GM12872 (cell line): ENCODE measurements around the gene CELA1.
A peak's percentile ranks its signal among the peaks of the same experiment; 100 is the strongest.

Experiments
- CTCF ChIP-seq: IDR thresholded peaks from 3 replicates; pipeline ENCODE4 v1.5.1; 2011; ENCODE audit warnings: low read depth, mild to moderate bottlenecking, low read length, moderate library complexity; ENCODE audit not compliant: insufficient read depth

The CELA1 gene

GRCh38 chr12:51381226-51382079 lies 35.0 kb upstream of the CELA1 start:
- TF ChIP-seq CTCF = no peak

- no peak for TF ChIP-seq CTCF
Observed at GRCh38 chr12:51379571-51379970, 33.1 kb upstream of the CELA1 start.

- no peak for TF ChIP-seq CTCF
Observed at GRCh38 chr12:51378749-51379148, 32.3 kb upstream of the CELA1 start.

GRCh38 chr12:51377099-51377984 lies 30.9 kb upstream of the CELA1 start:
- peak; percentile 25; the same call in 1 of the 3 replicates for TF ChIP-seq CTCF

GRCh38 chr12:51374856-51375255 lies 28.4 kb upstream of the CELA1 start:
- no peak for TF ChIP-seq CTCF

GRCh38 chr12:51374361-51374760 lies 27.9 kb upstream of the CELA1 start:
- TF ChIP-seq CTCF = no peak

GRCh38 chr12:51373187-51373586 lies 26.7 kb upstream of the CELA1 start:
- TF ChIP-seq CTCF = no peak
